ENCODE measurements around the gene CDC42EP4. TPM values are rescaled to one million over a fixed set of nuclear protein-coding genes. Genes with fewer than 3 reads are reported as not detected.

The CDC42EP4 gene
- total and polyA plus RNA-seq, 2 donors (not counting 1 experiment from before 2014, with no cell fraction given): 20.9 to 34.2 TPM

DNA sequence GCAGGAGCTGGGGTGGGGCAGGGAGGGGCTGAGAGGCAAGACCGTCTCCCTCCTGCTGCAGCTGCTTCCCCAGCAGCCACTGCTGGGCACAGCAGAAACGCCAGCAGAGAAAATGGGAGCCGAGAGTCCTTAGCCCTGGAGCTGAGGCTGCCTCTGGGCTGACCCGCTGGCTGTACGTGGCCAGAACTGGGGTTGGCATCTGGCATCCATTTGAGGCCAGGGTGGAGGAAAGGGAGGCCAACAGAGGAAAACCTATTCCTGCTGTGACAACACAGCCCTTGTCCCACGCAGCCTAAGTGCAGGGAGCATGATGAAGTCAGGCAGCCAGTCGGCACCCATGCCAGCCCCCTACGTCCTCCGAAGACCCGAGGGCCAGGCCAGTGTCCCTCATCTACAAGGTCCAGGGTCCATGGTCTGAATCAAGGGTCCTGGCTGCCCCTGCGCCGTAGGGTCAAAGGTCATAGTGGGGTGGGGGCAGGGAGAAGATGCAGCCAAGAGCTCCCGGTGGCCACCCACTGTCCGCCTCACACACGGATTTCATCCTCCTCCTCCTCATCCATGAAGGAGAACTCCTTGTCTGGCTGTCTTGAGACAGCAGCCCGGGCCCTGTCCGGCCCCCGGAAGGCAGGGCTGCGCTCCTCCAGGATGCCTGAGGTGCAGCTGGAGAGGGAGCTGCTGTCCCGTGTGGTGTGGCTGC is 26.7 kb downstream of the CDC42EP4 start:
- peaks cover 18% of the 10 kb centered on the region for H3K36me3 ChIP-seq (ENCODE audit: control insufficient read depth, insufficient read depth, low read length)
- no peaks in the 10 kb centered on the region for H4K20me1 ChIP-seq (ENCODE audit: control insufficient read depth, extremely low read depth, insufficient read depth, low read length)
- TF ChIP-seq, protein P1, sequence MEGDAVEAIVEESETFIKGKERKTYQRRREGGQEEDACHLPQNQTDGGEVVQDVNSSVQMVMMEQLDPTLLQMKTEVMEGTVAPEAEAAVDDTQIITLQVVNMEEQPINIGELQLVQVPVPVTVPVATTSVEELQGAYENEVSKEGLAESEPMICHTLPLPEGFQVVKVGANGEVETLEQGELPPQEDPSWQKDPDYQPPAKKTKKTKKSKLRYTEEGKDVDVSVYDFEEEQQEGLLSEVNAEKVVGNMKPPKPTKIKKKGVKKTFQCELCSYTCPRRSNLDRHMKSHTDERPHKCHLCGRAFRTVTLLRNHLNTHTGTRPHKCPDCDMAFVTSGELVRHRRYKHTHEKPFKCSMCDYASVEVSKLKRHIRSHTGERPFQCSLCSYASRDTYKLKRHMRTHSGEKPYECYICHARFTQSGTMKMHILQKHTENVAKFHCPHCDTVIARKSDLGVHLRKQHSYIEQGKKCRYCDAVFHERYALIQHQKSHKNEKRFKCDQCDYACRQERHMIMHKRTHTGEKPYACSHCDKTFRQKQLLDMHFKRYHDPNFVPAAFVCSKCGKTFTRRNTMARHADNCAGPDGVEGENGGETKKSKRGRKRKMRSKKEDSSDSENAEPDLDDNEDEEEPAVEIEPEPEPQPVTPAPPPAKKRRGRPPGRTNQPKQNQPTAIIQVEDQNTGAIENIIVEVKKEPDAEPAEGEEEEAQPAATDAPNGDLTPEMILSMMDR (conservative IDR thresholded peaks at IDR 0.05 in 1 of 2, IDR thresholded peaks at IDR 0.05 in 1 of 2; ENCODE audit: low read depth in 1 of 2, low read length in 2 of 2): no peak
- no peak for TF ChIP-seq EZH2 (IDR thresholded peaks at IDR 0.05; ENCODE audit: low read length, missing control alignments)
- no peak overlapping the region for H3K4me3 ChIP-seq (replicated peaks in 1 of 4; ENCODE audit: control extremely low read depth in 1 of 4, insufficient read depth in 1 of 4, low read depth in 3 of 4, low read length in 4 of 4)
- H3K27ac ChIP-seq (ENCODE audit: insufficient read depth, low read length): no peak overlapping the region
- H3K9ac ChIP-seq (ENCODE audit: insufficient read depth, low read length): no peak overlapping the region
- H3K9me3 ChIP-seq (ENCODE audit: control insufficient read depth, insufficient read depth, low read depth, low read length): no peaks in the 10 kb centered on the region
- no peak overlapping the region for H3K4me2 ChIP-seq (ENCODE audit: extremely low read depth, insufficient read depth, low read length)
- DNase-seq (ENCODE audit: low read depth in 2 of 2): no peak
- H3K79me2 ChIP-seq (ENCODE audit: control insufficient read depth, insufficient read depth, low read length): peaks cover 45% of the 10 kb centered on the region
- H3K27me3 ChIP-seq (ENCODE audit: control insufficient read depth, insufficient read depth, low read length): no peaks in the 10 kb centered on the region
- peaks cover 10% of the 10 kb centered on the region for H3K4me1 ChIP-seq (ENCODE audit: control insufficient read depth, extremely low read depth, insufficient read depth, low read length)
- H2AFZ ChIP-seq (ENCODE audit: low read length): no peak overlapping the region

DNA sequence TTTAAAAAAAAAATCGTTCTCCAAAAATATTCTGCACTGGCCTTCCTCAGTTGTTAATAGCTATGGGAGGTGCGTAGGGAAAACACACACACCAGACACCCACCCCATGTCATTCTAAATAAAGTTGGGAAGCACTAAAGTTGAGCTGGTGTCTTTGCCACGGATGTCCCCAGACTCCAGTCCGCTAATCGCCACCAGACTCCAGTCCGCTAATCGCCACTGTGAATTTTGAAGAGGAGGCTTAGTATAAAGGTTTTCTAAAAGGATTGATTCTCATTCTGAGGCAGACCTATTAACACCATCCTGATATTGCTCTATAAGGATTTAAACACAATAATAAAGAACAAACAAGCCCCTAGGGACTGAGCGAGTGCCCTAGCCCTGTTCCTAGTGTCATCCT is 27.4 kb downstream of the CDC42EP4 start:
- Histone ChIP-seq H3K4me2 (ENCODE audit: extremely low read depth, insufficient read depth, low read length) (no peak overlapping the region), H3K9ac (ENCODE audit: insufficient read depth, low read length) (no peak overlapping the region), H3K36me3 (ENCODE audit: control insufficient read depth, insufficient read depth, low read length) (peaks cover 19% of the 10 kb centered on the region), H3K9me3 (ENCODE audit: control insufficient read depth, insufficient read depth, low read depth, low read length) (no peaks in the 10 kb centered on the region), H2AFZ (ENCODE audit: low read length) (no peak overlapping the region), H3K27ac (ENCODE audit: insufficient read depth, low read length) (no peak overlapping the region), H4K20me1 (ENCODE audit: control insufficient read depth, extremely low read depth, insufficient read depth, low read length) (no peaks in the 10 kb centered on the region), H3K4me3 (replicated peaks in 1 of 4; ENCODE audit: control extremely low read depth in 1 of 4, insufficient read depth in 1 of 4, low read depth in 3 of 4, low read length in 4 of 4) (no peak overlapping the region), H3K27me3 (ENCODE audit: control insufficient read depth, insufficient read depth, low read length) (no peaks in the 10 kb centered on the region), H3K79me2 (ENCODE audit: control insufficient read depth, insufficient read depth, low read length) (peaks cover 38% of the 10 kb centered on the region), H3K4me1 (ENCODE audit: control insufficient read depth, extremely low read depth, insufficient read depth, low read length) (peaks cover 10% of the 10 kb centered on the region)
- TF ChIP-seq, protein P1 (conservative IDR thresholded peaks at IDR 0.05 in 1 of 2, IDR thresholded peaks at IDR 0.05 in 1 of 2; ENCODE audit: low read depth in 1 of 2, low read length in 2 of 2): no peak
- no peak for TF ChIP-seq EZH2 (IDR thresholded peaks at IDR 0.05; ENCODE audit: low read length, missing control alignments)
- DNase-seq (ENCODE audit: low read depth in 2 of 2): no peak

DNA sequence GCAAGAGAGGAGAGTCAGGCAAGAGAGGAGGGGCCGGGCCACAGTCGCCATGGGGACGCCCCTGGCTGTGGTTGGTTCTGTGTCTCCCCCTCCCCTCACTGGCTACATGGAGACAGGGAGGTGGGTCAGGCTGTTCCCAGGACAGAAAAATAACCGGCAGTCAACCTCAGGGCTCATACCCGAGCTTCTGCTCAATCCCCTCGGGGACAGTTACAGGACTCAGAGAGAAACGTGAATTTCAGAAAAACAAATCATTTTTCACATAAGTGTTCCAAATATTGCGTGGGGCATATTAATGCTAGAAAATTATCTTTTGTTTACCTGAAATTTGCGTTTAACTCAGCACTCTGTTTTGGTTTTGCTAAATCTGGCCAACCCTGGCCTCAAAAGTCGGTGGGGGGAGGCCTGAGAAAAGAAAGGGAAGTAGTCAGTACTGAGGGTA is 27.9 kb downstream of the CDC42EP4 start:
- TF ChIP-seq, protein P1 (conservative IDR thresholded peaks at IDR 0.05 in 1 of 2, IDR thresholded peaks at IDR 0.05 in 1 of 2; ENCODE audit: low read depth in 1 of 2, low read length in 2 of 2): no peak
- TF ChIP-seq EZH2 (IDR thresholded peaks at IDR 0.05; ENCODE audit: low read length, missing control alignments): no peak
- Histone ChIP-seq H3K36me3 (ENCODE audit: control insufficient read depth, insufficient read depth, low read length) (peaks cover 19% of the 10 kb centered on the region), H3K9ac (ENCODE audit: insufficient read depth, low read length) (no peak overlapping the region), H3K4me1 (ENCODE audit: control insufficient read depth, extremely low read depth, insufficient read depth, low read length) (peaks cover 5% of the 10 kb centered on the region), H3K79me2 (ENCODE audit: control insufficient read depth, insufficient read depth, low read length) (peaks cover 34% of the 10 kb centered on the region), H3K4me3 (replicated peaks in 1 of 4; ENCODE audit: control extremely low read depth in 1 of 4, insufficient read depth in 1 of 4, low read depth in 3 of 4, low read length in 4 of 4) (no peak overlapping the region), H2AFZ (ENCODE audit: low read length) (no peak overlapping the region), H4K20me1 (ENCODE audit: control insufficient read depth, extremely low read depth, insufficient read depth, low read length) (no peaks in the 10 kb centered on the region), H3K9me3 (ENCODE audit: control insufficient read depth, insufficient read depth, low read depth, low read length) (no peaks in the 10 kb centered on the region), H3K27ac (ENCODE audit: insufficient read depth, low read length) (no peak overlapping the region), H3K4me2 (ENCODE audit: extremely low read depth, insufficient read depth, low read length) (no peak overlapping the region), H3K27me3 (ENCODE audit: control insufficient read depth, insufficient read depth, low read length) (no peaks in the 10 kb centered on the region)
- DNase-seq (ENCODE audit: low read depth in 2 of 2): no peak

Measured in fibroblast of lung (primary cell).